NCI-H446 (cell line): ENCODE results near the gene GALNT10.

Experiments used
- DNase-seq, 2 experiments: peaks; one replicate each; lab custom pipeline; 2025; lab: John Stamatoyannopoulos, UW

Gene GALNT10

DNA sequence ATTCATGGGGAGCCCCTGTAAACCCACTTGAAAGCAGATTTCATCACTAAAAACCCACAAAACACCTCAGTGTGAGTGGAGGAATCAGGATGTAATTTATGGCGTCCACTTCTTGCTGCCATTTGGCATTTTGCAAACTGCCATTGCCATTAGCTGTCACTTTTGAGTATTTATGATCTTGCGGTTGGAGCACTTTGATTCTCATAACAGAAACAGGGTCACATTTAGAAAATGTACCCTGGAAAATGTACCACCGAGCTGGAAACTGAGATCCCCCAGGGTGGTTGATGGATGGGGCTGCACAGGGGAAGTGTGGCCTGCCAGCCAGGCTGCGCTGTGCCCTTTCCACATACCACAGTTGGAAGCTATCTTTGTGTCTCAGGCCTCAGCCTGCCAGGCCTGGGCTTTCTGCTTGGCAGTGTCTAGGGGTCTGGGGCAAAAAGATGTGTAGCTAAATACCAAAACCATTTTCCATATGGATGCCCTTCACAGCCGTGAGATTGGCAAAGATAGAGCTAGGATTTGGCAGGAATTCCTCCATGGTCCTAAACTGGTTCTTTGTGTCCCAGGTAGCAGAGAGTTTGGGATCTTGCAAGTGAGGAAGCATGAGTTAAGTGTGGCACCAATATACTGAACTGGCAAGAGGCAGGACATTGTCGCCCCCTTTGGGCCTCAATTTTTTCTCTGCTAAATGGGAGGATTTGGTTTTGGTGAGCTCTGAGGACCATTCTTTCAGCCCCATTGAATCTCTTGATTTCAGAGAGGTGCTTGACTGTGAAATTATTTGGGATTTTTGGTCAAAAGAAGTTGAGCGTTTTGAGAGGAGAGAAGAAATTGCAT, 46.2 kb downstream of the GALNT10 start:
- no peak for DNase-seq

DNA sequence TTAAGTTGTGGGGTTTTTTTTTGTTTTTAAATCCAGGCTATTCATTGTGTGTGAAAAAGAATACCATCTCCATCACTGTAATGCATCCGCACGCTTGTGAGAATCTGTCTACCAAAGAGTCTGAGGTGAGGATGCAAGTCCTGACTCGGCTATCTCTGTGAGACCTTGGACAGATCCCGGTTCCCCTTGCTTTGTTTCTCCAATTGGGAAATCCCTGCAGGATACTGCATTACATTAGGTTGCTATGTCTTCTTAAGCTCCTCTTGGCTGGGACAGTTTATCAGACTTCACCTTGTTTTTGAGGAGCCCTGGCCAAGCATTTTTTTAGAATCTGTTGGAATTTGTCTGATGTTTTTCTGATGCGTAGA, 46.8 kb downstream of the GALNT10 start:
- DNase-seq: no peak

DNA sequence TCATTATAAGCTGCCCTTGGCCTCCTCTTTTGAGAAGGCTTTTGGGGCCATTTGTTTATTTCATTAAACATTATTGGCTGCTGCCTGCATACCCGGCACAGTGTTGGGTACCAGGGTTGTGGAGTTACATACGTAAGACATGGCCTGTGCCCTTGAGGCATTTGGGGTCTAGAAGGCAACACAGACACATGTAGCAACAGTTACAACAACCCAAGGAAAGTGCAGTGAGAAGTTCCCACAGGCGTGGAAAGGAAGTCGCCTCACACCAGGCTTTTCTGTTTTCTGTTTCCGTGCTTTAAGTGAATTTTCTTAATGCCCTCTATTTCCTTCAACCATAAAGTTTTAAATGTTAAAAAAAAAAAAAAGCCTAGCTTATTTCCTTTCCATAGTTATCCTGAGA, 47.4 kb downstream of the GALNT10 start:
- no peak for DNase-seq

DNA sequence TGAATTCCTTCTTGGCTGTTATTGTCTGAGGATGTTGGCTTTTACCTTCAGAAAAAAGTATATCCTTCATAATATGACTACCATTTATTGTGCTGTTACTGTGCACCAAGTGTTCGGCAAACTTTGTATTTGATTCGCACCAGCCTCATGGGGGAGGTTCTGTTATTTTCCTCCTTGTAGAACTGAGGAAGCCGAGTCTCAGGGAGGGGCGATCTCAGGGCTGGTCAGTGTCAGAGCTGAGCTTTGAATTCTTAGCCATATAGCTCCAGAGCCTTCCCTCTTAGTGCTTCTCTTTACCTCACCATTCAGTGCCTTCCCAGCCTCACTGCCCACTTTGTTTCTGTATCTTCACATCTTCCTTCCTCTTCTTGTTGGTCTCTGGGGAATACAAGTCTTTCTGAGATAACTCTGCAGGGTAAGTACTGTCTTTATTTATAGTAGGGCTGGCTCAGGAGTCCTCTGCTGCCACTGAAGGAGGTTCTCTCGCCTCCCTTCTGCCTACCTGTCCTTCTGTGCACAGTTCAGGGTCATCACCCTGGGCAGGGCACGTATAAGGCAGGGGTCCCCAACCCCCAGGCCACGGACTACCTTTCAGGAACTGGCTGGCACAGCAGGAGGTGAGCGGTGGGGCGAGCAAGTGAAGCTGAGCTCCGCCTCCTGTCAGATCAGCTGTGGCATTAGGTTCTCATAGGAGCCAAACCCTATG, 48.4 kb downstream of the GALNT10 start:
- no peak for DNase-seq

DNA sequence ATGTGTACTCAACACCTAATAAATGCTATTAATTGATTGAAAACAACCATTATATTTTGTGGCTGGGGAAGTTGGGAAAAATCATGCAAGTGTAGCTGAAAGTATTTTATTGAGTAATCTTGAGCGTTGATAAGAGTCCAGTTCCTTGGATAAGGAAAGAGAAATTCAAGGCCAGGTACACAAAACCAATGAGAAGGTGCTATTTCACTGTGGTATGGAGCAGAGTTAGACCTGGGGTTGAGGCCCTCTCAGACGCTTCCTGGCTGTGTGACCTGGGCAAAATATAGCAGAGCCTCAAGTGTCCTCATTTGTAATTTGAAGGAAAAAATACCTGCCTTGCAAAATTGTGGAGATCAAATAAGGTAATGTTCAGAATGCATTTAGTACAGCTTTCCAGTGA, 50.1 kb downstream of the GALNT10 start:
- no peak for DNase-seq

DNA sequence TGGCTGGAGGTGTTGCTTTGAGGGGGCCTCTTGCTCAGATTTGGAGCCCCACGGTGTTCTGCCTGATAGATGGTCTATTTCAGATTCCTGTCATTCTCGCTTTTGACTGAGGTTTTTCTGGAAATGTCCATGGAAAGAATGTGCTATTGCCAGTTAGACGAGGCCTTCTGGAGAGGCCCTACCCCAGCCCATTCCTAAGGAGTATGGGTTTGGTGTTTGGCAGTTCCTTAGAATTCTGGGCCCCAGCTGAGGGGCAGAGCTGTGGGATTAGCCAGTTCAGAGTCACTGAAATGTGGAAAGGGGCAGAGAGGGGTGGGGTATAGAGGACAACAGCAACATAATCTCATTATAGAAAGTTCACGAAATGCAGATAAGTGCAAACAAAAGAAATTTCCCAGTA, 50.5 kb downstream of the GALNT10 start:
- no peak for DNase-seq

DNA sequence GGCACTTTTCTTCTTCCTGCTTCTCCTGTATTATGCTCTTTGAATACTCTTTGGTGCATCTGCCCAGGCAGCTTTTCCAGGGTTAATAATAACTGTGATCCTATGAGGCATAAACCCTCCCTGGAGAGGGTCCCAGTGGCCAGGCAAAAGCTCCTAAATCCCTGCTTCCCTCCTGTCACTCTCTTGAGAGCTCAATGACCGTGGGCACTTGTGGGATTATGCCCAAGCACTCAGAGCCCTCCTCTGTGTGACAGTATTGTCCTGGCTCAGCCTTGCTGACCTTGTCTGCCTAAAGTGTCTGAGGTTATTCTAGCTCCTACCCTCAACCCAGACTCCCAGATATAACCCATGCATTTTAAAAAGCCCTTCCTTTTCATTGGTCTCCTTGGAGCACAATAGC, 51.9 kb downstream of the GALNT10 start:
- no peak for DNase-seq

DNA sequence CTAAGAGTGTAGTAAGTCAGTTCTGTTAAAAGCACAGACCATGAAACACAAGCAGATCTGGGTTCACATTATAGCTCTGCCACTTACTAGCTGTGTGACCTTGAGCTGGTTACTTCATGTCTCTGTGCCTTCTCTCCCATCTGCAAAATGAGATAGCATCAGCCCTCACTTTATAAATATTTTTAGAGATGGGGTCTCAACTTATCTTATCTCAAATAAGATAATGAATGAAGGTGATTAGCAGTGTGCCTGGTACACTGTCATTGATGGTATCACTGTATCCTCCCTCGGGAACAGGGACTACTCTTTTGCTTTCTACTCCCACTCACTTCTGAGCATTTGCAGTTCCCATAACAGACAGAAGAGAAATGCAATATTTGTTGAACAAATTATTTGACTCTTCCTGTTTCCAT, 52.4 kb downstream of the GALNT10 start:
- no peak for DNase-seq

DNA sequence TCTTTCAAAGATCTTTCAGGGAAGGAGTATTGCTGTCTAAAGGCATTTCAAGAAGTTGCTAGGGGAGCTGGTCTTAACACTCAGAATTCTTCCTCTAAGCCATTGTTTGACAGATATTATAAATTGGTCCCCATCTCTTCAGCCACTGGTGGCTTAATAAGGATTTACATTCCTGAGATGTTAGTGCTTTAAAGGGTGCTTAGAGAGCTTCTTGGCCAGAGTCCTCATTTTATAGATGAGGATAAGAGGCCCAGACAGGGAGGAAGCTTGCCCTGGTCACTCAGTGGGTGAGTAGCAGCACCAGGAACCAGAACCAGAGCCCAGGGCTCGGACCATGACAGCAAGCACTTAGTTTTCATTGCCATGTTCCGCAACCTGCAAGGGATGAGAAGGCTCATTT, 53.2 kb downstream of the GALNT10 start:
- DNase-seq: no peak

DNA sequence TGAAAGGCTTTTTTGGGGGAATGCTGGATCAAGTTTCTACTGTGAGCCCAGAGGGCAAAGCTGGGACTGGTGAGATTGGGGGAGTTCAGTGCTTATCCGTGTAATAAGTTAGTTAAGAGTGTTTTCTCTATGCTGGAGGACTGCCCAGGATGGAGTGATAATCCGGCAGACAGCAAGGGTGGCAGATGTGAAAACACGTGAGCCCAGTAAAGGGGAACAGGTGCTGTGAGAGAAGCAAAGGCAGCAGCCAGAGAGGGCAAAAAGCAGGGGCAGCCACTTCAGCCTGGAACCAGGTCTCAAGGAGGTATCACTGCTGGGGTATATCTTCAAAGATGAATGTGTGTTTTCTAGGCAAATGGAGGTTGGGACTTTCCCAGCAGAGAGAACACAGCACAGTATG, 53.9 kb downstream of the GALNT10 start:
- DNase-seq: no peak

DNA sequence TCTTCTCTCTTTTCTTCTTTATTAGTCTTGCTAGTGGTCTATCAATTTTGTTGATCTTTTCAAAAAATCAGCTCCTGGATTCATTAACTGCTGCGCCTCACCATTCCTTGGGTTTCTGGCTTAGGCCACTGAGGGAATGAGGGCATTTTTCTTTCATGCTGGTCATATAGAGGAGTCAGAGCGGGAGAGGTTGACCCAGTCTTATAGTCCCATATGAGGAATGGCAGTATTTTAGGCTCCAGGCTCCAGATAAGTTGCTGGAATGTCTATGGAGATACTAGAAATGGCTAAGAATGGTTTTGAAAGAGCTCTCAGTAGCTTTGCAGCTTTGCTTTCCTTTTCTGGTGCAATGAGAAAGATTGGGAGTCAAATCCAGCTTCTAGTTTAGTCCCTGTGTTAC, 58.2 kb downstream of the GALNT10 start:
- DNase-seq: no peak

DNA sequence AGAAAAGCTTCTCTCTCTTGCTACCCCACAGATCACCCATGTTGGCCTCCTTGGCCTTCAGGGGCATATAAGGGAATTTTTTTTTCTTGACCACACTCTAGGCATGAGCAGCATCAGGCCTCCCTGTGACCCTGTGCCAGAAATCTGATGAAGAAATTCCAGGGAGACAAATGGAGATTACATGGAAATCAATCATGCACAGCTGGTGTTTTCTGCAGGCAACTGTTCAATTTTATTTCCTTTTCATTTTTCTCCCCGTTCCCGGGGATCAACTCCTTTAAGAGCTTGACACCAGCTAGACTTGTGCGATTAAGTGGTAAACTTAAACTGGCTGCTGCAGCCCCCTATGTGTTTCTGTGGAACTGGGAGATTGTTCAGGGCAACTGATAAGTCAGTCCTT, 59.3 kb downstream of the GALNT10 start:
- no peak for DNase-seq

DNA sequence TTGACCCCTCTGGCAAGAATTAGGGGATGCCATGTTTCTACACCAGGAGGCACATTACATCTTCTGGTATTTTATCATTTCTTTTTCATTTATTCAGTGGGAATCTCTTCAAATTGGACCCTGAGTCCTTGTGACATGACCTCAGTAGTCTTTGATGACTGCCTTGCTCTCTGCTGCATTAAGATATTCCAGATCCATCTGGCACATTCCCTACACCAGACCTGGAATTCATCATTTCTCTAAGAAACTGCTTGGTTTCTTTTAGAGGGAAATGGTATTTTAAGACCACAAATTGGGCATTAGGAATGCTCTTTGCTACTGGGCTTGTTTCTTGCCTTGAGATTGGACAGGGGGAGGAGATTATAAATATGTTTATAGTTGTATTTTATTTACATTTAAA, 61.0 kb downstream of the GALNT10 start:
- DNase-seq: no peak

DNA sequence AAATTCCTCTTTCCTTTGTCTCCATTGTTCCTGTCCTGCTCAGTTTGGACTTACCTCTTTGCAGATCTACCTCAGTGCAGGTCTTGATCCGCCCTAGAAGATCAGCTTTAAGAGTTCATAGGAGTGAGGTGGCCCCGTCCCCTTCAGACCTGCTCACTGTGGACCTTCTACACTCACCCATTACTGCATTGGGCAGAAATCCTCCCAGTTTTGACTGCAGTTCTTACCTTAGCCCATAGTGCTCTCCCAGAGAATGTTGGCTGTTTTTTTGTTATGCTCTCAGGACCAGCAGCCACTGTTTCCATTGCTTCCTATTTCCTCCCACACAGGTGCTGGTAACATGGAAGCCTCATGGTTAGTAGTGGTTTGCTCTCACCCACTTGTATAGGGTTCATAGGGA, 63.3 kb downstream of the GALNT10 start:
- no peak for DNase-seq

DNA sequence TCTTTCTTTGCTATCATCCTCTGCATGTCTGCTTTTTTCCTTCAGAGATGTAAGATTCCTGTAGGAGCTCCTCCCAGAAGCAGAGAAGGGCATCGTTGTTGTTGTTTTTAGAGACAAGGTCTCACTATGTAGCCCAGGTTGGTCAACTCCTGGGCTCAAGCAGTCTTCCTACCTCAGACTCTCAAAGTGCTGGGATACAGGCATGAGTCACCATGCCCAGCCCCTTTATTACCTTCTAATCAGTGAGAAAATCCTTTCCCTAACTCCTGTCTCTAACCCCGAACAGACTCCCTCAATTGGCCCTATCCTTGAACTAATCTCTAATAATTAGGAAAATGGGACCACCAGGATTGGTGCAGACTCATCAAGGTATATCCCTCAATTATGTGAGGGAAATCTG, 64.4 kb downstream of the GALNT10 start:
- DNase-seq: no peak

DNA sequence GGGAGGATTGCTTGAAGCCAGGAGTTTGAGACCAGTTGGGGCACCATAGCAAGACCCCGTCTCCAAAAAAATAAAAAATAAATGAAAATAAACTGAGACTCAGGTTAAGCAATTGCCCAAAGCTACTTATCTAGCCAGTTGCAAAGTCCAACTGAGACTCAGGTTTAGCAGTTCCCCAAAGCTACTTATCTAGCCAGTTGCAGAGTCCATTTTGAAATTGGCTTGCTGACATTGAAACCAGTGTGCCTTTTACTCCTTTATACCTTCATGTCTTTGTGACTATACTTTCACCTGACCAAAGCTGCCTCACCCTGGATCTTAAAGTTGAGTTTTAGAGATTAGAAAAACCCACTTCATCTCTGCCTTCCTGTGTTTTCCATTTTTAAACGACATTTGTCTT, 66.5 kb downstream of the GALNT10 start:
- DNase-seq: no peak

DNA sequence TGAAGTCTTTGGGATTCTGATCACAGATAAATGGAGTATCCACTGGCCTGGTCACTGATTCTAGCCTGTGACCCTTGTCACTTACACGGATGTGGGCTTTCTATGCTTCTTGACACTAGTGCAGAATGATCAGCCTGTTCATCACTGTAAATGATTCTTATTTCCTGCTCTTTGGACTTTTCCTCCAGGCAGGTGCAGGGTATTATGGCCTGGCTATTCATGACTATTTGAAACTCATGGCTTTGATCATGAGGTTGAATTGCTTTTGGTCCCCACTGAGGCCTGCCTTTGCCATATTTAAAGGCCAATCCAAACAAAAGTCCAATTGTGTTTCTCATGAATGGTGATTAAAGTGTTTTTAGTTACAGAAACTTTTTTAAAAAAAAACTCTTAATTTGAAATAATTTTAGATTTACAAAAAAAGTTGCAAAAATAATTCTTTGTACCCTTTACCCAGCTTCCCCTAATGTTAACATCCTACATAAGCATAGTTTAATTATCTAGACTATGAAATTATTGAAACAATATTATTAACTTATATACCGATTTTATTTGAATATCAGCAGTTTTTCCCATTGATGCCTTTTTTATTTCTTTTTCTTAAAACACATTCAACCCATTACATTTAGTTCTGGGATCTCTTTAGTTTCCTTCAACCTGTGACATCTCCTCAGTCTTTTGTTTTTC, 68.1 kb downstream of the GALNT10 start:
- DNase-seq: no peak

DNA sequence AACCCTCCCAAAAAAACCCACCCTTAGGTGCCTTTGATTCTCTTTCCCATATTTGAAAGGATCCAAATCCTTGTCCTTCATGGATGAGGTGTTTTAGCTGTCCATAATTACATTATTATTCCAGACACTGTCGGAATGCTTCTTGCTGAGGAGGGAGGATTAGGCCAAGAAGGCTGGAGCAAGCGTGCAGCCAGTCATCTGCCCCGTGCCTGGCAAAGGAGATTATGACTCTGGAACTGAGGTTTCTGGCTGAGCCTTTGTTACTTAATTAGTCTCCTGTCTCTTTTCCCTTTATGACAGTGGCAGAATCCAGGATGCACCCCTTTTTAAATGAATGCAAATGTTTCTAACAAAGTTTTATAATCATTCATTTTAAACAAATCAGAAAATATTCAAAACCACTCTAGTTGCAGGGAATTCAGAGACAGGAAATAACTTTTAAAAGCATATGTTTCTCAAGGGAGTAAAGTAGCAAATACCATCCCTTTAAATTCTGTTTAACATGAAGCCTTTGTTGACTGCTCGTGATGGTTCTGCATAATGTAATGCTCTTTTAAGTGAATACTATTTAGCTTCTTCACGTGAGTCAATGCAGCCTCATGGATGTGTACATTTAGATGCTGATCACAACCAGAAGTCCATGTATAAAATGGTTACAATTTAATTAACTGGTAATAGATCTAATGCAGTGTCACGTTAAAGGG, 69.8 kb downstream of the GALNT10 start:
- no peak for DNase-seq

DNA sequence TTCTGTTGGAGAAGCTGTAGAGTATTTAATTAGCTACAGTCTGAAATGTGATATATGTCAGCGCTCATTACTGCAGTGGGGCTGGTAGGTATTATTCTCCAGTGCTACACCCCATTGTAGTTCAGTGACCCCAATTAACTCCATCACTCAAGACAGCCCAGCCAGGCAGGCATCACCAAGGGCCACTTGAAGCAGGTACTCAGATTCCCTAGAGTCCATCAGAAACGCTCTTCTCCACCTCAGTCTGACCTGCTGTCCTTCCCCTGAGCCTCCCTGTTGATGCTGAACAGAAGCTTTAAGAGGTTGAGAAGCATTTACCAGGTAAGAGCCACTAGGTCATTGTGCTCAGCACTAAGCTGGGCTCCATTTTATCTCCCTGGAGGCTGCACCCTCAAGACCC, 71.8 kb downstream of the GALNT10 start:
- DNase-seq: no peak

DNA sequence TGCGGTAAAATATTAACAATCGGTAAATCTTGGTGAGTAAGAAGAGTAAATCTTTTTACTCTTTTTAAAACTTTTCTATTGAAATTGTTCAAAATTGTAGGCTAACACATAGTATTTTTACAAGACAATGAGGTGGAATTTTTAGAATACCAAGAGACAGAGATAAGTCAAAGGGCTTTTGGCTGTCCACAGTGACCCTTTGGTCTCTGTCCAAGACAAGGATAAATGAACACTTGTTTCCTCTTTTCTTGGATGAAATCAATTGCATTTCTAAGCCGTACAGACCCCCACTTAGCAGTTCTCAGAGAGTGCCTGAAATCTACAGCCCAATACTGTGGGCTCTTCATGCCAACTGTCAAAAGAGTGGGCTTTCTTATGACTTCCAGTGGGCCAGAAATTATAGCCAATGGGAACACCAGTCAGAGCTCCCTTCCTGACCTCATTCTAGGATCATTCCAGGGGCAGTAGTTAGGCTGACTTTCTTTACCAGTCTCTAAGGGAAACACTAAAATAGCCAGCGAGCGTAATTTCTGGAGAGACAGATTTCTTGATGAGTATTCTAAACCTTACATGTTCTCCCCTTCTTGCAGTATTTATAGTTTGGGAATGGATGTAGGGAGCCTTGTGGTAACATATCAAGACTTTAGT, 74.1 kb downstream of the GALNT10 start:
- no peak for DNase-seq

DNA sequence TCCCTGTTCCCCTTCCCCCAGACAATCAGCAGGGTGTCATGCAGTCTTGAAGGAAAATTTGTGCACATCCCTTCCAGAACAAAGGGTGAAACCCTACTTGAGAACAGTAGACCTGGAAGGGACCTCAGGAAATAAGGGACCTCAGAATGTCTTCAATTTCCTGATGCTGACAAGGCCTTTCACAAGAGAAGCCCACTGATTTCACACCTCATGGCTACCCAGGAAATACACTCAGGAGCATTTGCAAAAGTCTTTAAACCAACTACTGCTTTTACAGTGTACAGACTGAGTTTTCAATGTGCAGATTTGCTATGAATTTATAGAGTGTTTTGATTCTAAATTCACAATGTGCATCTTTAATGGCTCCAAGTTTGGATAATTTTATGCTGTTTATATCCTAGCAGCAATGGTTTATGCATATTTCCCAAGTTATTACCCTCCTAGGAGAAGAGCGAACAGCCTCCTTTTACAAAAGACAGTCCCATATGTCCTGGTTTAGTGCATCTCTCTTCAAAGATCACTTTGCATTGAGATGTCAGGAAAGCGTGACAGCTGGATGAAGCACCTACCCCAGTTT, 74.8 kb downstream of the GALNT10 start:
- DNase-seq: no peak

DNA sequence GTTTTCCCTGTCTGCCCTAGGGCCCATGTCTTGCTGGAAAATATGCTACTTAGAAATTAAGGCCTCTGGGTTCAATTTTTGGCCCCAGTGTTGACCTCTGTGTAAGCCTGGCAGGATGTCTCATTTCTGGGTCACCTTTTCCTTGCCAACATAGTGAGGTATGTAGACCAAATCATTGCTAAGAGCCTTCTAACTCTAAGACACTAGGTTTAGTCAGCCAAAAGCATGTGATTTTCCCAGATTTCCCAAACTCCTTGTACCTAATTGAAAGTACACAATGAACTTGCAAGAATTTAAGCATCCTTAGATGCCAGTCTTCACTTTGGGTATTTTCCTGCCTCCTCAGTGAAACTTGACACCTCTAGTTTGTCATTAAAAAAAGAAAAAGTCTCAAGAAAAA, 77.0 kb downstream of the GALNT10 start:
- DNase-seq: no peak
